GM12865 (cell line): ENCODE measurements around the gene MIER1.

Source experiments
- DNase-seq: peaks from one replicate; pipeline ENCODE4 v3.0.0; 2010; ENCODE audit warnings: low read depth
- H3K4me3 ChIP-seq: 2 replicates; pipeline ENCODE4 v1.5.1; 2011; ENCODE audit warnings: mild to moderate bottlenecking, low read depth, low read length, control low read depth
- TF ChIP-seq, protein P1 (sequence below): IDR thresholded peaks from 2 replicates; pipeline ENCODE4 v1.5.1; 2011; ENCODE audit warnings: low read length, control low read depth, low read depth, inconsistent platforms; ENCODE audit not compliant: insufficient read depth; ENCODE audit errors: missing control alignments

The MIER1 gene

DNA sequence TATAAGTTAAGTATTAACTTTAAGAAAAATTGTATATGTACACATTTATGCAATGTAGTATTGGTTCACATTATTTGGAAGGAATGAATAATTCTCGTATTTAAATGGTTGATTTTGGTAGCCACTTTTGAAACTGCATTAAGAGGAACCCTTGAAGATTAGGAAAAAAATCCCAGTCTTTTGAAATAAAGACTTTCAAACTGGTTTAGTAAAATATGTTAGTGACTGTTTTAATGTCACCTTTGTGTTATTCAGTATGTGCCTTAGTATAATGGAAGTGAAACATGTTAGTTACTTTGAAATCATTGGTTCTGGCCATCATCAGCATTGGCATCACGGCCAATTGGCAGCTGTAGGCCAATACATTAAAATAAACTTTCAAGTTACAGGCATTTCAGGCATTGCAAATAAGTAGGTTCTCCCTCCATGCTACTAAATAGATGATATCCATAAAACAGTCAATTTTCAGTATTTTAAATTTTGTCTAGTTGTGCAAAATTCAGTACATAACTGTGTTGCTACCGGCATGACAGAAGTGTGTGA is 4.4 kb downstream of the MIER1 start:
- no peak for DNase-seq

DNA sequence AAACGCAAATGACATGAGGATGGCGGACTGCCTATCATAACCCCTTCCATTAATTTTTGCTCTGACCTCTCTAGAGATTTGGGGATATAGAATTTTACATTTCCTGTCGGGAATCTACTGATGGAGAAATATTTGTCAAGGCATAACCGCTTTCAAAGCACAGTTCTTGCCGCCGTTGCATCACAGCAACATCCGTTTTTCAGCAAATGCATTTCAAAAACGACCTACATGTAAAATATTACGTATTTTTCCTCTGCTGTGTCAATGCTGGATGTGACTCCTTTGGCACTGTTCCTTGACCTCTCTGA is 4.9 kb downstream of the MIER1 start:
- peak overlapping the region; percentile 46 for H3K4me3 ChIP-seq

More for the DNA sequence above, 4.4 kb downstream of the MIER1 start:
- H3K4me3 ChIP-seq, result peak overlapping the region; percentile 46
- TF ChIP-seq, protein P1, sequence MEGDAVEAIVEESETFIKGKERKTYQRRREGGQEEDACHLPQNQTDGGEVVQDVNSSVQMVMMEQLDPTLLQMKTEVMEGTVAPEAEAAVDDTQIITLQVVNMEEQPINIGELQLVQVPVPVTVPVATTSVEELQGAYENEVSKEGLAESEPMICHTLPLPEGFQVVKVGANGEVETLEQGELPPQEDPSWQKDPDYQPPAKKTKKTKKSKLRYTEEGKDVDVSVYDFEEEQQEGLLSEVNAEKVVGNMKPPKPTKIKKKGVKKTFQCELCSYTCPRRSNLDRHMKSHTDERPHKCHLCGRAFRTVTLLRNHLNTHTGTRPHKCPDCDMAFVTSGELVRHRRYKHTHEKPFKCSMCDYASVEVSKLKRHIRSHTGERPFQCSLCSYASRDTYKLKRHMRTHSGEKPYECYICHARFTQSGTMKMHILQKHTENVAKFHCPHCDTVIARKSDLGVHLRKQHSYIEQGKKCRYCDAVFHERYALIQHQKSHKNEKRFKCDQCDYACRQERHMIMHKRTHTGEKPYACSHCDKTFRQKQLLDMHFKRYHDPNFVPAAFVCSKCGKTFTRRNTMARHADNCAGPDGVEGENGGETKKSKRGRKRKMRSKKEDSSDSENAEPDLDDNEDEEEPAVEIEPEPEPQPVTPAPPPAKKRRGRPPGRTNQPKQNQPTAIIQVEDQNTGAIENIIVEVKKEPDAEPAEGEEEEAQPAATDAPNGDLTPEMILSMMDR, result no peak

DNA sequence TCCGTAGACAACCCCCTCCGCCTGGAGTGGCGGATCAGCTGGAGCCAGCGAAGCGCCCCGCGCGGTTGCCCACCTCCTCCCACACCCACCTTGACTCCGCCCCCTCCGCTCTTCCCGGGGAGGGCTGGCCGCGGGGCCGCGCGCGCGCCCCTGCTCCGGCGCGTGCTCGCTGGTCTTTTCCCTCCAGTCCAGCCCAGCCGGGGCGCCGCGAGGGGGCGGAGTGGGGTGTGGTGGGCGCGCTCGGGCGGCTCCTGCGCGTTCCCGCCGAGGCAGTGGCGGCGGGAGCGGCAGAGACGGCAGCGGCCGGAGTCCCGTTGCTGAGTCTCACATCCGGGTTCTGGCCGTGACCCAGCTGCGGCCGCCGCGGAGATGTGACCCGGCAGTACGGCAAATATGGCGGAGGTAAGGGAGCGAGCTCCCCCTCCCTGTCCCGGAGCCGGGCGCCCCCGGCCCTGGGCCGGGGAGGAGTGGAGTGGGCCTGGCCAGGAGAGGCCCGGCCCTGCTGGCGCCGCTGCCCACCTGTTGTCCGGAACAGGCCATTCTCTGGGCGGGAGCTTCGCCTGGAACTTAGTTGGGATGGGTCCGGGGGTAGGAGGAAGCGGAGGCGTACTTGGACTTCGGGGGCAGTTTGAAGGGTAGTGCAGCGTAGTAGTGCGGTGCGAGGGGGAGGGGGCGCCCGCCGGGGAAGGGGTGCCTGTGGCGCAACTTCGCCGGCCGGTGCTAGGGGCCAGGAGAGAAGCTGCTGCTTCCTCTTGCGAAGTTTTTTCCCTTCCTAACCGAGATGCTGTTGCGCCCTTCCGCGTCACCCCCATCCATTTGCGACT is 5.4 kb downstream of the MIER1 start:
- peak overlapping the region; percentile 96 for H3K4me3 ChIP-seq
- DNase-seq, result peak; percentile 97
- TF ChIP-seq, protein P1, result peak; percentile 20

More for the DNA sequence above, 4.9 kb downstream of the MIER1 start:
- no peak for DNase-seq
- TF ChIP-seq, protein P1, result no peak

DNA sequence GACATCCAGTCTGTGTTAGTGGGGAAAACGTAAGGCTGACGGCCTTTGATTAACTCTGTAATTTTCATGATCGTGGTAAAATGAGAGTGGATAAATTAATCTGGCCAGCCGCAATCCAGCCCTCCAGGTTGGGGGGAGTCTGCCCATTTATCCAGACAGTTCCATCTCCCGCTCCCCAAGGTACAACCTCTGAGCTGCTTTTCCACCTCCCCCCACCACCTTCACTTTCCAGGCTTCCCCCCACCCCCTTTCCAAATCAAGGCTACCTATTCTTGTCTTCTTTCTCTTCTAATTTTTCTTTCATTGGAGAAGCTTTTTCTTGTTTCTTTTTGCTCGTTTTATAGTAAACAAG is 6.0 kb downstream of the MIER1 start:
- DNase-seq, result no peak

DNA sequence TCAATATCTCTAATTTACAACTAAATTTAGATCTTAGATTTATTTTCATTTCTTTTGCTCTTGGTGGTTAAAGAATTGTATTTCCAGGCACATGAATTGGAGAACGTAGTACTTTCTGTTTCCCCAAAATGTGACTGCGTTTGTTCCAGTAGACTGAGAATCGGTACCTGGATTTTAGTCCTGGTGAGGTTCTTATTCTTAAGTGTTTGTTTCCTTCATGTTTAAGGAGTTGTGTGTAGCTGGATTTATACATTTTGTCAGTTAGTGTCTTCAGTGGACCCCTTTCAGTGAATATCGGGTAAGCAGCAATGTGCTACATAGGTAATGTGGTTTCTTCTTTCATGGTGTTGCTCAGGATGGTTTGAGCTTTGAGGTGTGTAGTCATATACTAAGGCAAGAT is 6.8 kb downstream of the MIER1 start:
- TF ChIP-seq, protein P1, result no peak
- peak overlapping the region; percentile 96 for H3K4me3 ChIP-seq
- peak; percentile 36 for DNase-seq

More for the DNA sequence above, 6.0 kb downstream of the MIER1 start:
- TF ChIP-seq, protein P1, result no peak
- peak overlapping the region; percentile 96 for H3K4me3 ChIP-seq

DNA sequence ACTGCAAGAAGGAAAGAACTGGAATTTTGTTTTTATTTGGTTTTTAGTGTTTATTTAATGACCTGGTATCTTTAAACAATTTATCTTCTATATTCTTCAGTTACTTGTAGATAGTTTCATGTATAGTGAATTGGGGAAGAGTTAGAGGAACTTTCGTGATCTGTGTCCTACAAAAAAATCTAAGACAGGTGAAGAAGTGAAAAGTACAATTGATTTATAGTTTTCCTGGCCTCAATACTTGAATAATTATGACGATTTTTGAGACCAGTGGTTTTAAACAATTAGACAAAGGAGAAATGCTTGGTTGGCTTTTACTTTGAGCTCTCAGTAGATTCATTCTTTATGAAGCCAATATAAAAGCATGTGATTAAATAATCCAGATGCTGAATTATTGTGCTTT is 7.5 kb downstream of the MIER1 start:
- TF ChIP-seq, protein P1, result no peak
- peak overlapping the region; percentile 96 for H3K4me3 ChIP-seq
- DNase-seq, result no peak
